NCI-H345 treated with DMSO at 0.1 percent for 48 hours (cell line): ENCODE measurements around the gene POFUT2.

Source experiments
- DNase-seq: peaks from one replicate; lab custom pipeline; 2025; ENCODE audit not compliant: unreplicated experiment; lab: John Stamatoyannopoulos, UW

Gene POFUT2

GRCh38 chr21:45250914-45251634, 36.6 kb downstream of the POFUT2 start:
- no peak for DNase-seq

GRCh38 chr21:45250272-45250671, 37.4 kb downstream of the POFUT2 start:
- no peak for DNase-seq

GRCh38 chr21:45249626-45250025, 38.1 kb downstream of the POFUT2 start:
- no peak for DNase-seq

- DNase-seq: no peak
Measured at GRCh38 chr21:45248893-45249381, 38.8 kb downstream of the POFUT2 start.

GRCh38 chr21:45248301-45248892, 39.3 kb downstream of the POFUT2 start:
- DNase-seq: no peak

GRCh38 chr21:45246386-45247320, 41.0 kb downstream of the POFUT2 start:
- no peak for DNase-seq

GRCh38 chr21:45244799-45245340, 42.8 kb downstream of the POFUT2 start:
- no peak for DNase-seq

- DNase-seq: no peak
Measured at GRCh38 chr21:45243603-45244002, 44.1 kb downstream of the POFUT2 start.

GRCh38 chr21:45241357-45241756, 46.3 kb downstream of the POFUT2 start:
- no peak for DNase-seq

GRCh38 chr21:45237401-45237800, 50.3 kb downstream of the POFUT2 start:
- DNase-seq: no peak

GRCh38 chr21:45236481-45236880, 51.2 kb downstream of the POFUT2 start:
- no peak for DNase-seq

- DNase-seq: no peak
Measured at GRCh38 chr21:45235488-45235887, 52.2 kb downstream of the POFUT2 start.

GRCh38 chr21:45234965-45235364, 52.7 kb downstream of the POFUT2 start:
- DNase-seq: no peak

GRCh38 chr21:45234127-45234526, 53.6 kb downstream of the POFUT2 start:
- no peak for DNase-seq

GRCh38 chr21:45231705-45232104, 56.0 kb downstream of the POFUT2 start:
- DNase-seq: no peak

GRCh38 chr21:45228656-45229240, 58.9 kb downstream of the POFUT2 start:
- no peak for DNase-seq

GRCh38 chr21:45228171-45228641, 59.5 kb downstream of the POFUT2 start:
- no peak for DNase-seq

GRCh38 chr21:45227735-45228134, 60.0 kb downstream of the POFUT2 start:
- DNase-seq: no peak

GRCh38 chr21:45226540-45227326, 61.0 kb downstream of the POFUT2 start:
- DNase-seq: no peak

GRCh38 chr21:45225741-45226327, 61.9 kb downstream of the POFUT2 start:
- DNase-seq: no peak
